ENCODE measurements around the gene MGLL. TPM values are rescaled to one million over a fixed set of nuclear protein-coding genes. Genes with fewer than 3 reads are reported as not detected.

The MGLL gene
- total and polyA plus RNA-seq, 12 donors = 1.9 to 48.1 (median 33.3) TPM

GRCh38 chr3:127742580-127742979 is 79.7 kb downstream of the MGLL start:
- Histone ChIP-seq H3K9me3 (replicated peaks in 1 of 3) (no peaks in the 10 kb centered on the region), H3K36me3 (replicated peaks in 1 of 2) (no peaks in the 10 kb centered on the region), H3K4me1 (replicated peaks in 1 of 2) (peaks cover 0 to 23% of the 10 kb centered on the region in 2 donors), H3K27me3 (no peaks in the 10 kb centered on the region), H3K27ac (no peak overlapping the region), H3K4me3 (no peak overlapping the region)
- intact Hi-C loops (cut with DNase I) = no loop called here
- 78 to 90% (median 89%) methylated on average over 6 to 9 of the region's 9 CpGs for WGBS, 4 donors
- DNase-seq = no peak
- TF ChIP-seq POLR2A (IDR thresholded peaks at IDR 0.05) = no peak
- TF ChIP-seq CTCF (IDR thresholded peaks at IDR 0.05) = no peak

- peaks cover 0 to 28% of the 10 kb centered on the region in 2 donors for H3K4me1 ChIP-seq (replicated peaks in 1 of 2)
- H3K36me3 ChIP-seq (replicated peaks in 1 of 2) = no peaks in the 10 kb centered on the region
- no peak overlapping the region for H3K27ac ChIP-seq
- H3K9me3 ChIP-seq (replicated peaks in 1 of 3) = no peaks in the 10 kb centered on the region
- WGBS, 4 donors = 86 to 100% (median 94%) methylated on average over 1 of the region's 1 CpG
- no peak for TF ChIP-seq CTCF (IDR thresholded peaks at IDR 0.05)
- TF ChIP-seq POLR2A (IDR thresholded peaks at IDR 0.05) = no peak
- DNase-seq = no peak
- intact Hi-C loops (cut with DNase I) = no loop called here
- H3K27me3 ChIP-seq = no peaks in the 10 kb centered on the region
- no peak overlapping the region for H3K4me3 ChIP-seq
Observed at GRCh38 chr3:127741690-127742089, 80.6 kb downstream of the MGLL start.

- H3K27me3 ChIP-seq = no peaks in the 10 kb centered on the region
- TF ChIP-seq CTCF (IDR thresholded peaks at IDR 0.05) = no peak
- H3K27ac ChIP-seq = no peak overlapping the region
- no peaks in the 10 kb centered on the region for H3K36me3 ChIP-seq (replicated peaks in 1 of 2)
- H3K4me3 ChIP-seq = no peak overlapping the region
- H3K9me3 ChIP-seq (replicated peaks in 1 of 3) = no peaks in the 10 kb centered on the region
- no peak for DNase-seq
- intact Hi-C loops (cut with DNase I) = no loop called here
- H3K4me1 ChIP-seq (replicated peaks in 1 of 2) = peaks cover 0 to 32% of the 10 kb centered on the region in 2 donors
- WGBS, 4 donors = 96 to 100% (median 98%) methylated on average over 4 to 8 of the region's 8 CpGs
Observed at GRCh38 chr3:127741246-127741645, 81.1 kb downstream of the MGLL start.

GRCh38 chr3:127740136-127740915 is 82.0 kb downstream of the MGLL start:
- H3K4me3 ChIP-seq = no peak overlapping the region
- TF ChIP-seq CTCF (IDR thresholded peaks at IDR 0.05) = no peak
- TF ChIP-seq POLR2A (IDR thresholded peaks at IDR 0.05) = no peak
- H3K36me3 ChIP-seq (replicated peaks in 1 of 2) = no peaks in the 10 kb centered on the region
- H3K27ac ChIP-seq = peak overlapping the region in 2 of 5 donors; percentile 63 to 81
- intact Hi-C loops (cut with DNase I) = no loop called here
- no peak for DNase-seq
- H3K4me1 ChIP-seq (replicated peaks in 1 of 2) = peaks cover 0 to 41% of the 10 kb centered on the region in 2 donors
- WGBS, 4 donors = 89 to 96% (median 92%) methylated on average over 19 to 20 of the region's 20 CpGs
- H3K27me3 ChIP-seq = no peaks in the 10 kb centered on the region
- H3K9me3 ChIP-seq (replicated peaks in 1 of 3) = no peaks in the 10 kb centered on the region
